GM06990 (cell line): ENCODE results near the gene SEMA5A.

Experiments
- DNase-seq: peaks from one replicate; pipeline ENCODE4 v3.0.0-alpha.2; 2011; ENCODE audit not compliant: insufficient read length; ENCODE audit errors: extremely low read depth
- H3K27me3 ChIP-seq: replicated peaks from 2 replicates; pipeline ENCODE4 v1.6.0; 2011; ENCODE audit warnings: low read length; ENCODE audit not compliant: control insufficient read depth, insufficient read depth
- H3K36me3 ChIP-seq: 2 replicates; pipeline ENCODE4 v1.5.1; 2011; ENCODE audit warnings: low read length; ENCODE audit not compliant: control insufficient read depth, insufficient read depth
- H3K4me3 ChIP-seq: replicated peaks from 2 replicates; pipeline ENCODE4 v1.5.1; 2011; ENCODE audit warnings: low read depth, mild to moderate bottlenecking, control low read depth, low read length
- CTCF ChIP-seq: IDR thresholded peaks from 2 replicates; pipeline ENCODE4 v1.5.1; 2011; ENCODE audit warnings: low read length, control low read depth, mild to moderate bottlenecking, inconsistent platforms; ENCODE audit not compliant: insufficient read depth, poor library complexity, severe bottlenecking

Gene SEMA5A

GRCh38 chr5:9035346-9035745, 510.5 kb downstream of the SEMA5A start:
- H3K27me3 ChIP-seq = no peaks in the 10 kb centered on the region; the same call in none of the 2 replicates
- no peaks in the 10 kb centered on the region for H3K36me3 ChIP-seq
- no peak for TF ChIP-seq CTCF
- H3K4me3 ChIP-seq = no peak overlapping the region
- no peak for DNase-seq

- DNase-seq = no peak
Observed at GRCh38 chr5:9034649-9035048, 511.2 kb downstream of the SEMA5A start.

GRCh38 chr5:9033524-9033923, 512.4 kb downstream of the SEMA5A start:
- DNase-seq = no peak
- no peak for TF ChIP-seq CTCF
- Histone ChIP-seq H3K36me3 (no peaks in the 10 kb centered on the region), H3K4me3 (no peak overlapping the region), H3K27me3 (no peaks in the 10 kb centered on the region; the same call in none of the 2 replicates)

More at GRCh38 chr5:9034649-9035048, 511.2 kb downstream of the SEMA5A start:
- TF ChIP-seq CTCF = no peak
- Histone ChIP-seq H3K36me3 (no peaks in the 10 kb centered on the region), H3K27me3 (no peaks in the 10 kb centered on the region; the same call in none of the 2 replicates), H3K4me3 (no peak overlapping the region)

GRCh38 chr5:9025942-9026341, 519.9 kb downstream of the SEMA5A start:
- H3K36me3 ChIP-seq = no peaks in the 10 kb centered on the region
- TF ChIP-seq CTCF = no peak
- no peak overlapping the region for H3K4me3 ChIP-seq
- no peak for DNase-seq
- no peaks in the 10 kb centered on the region for H3K27me3 ChIP-seq

GRCh38 chr5:9020996-9021395, 524.9 kb downstream of the SEMA5A start:
- no peaks in the 10 kb centered on the region for H3K27me3 ChIP-seq
- no peaks in the 10 kb centered on the region for H3K36me3 ChIP-seq
- no peak overlapping the region for H3K4me3 ChIP-seq
- no peak for DNase-seq
- TF ChIP-seq CTCF = no peak

GRCh38 chr5:9015937-9016270, 530.0 kb downstream of the SEMA5A start:
- no peaks in the 10 kb centered on the region for H3K36me3 ChIP-seq
- H3K4me3 ChIP-seq = no peak overlapping the region
- no peak for DNase-seq
- no peak for TF ChIP-seq CTCF
- H3K27me3 ChIP-seq = no peaks in the 10 kb centered on the region
